Heart left ventricle (tissue), 16 donors: ENCODE data around the gene MYH15. TPM values are rescaled to one million over a fixed set of nuclear protein-coding genes. Genes with fewer than 3 reads are reported as not detected.

Experiments used
- ATAC-seq, 4 donors: fragments of 200-7000 bp; cut with Tn5 transposase; one replicate each; pipeline ENCODE4 v1.9.1; 2020 to 2022; ENCODE audit warnings: moderate library complexity in 4 of 4, mild to moderate bottlenecking in 3 of 4, moderate number of reproducible peaks in 1 of 4
- DNase-seq, 5 donors: peaks; one replicate each; pipeline ENCODE4 v3.0.0-alpha.2; 2020
- H3K27ac ChIP-seq, 12 donors: fragments of 200-600 bp; sonication (generic) in 4 of 12; one replicate each; pipeline versions ENCODE4 v1.5.0 to v1.8.0; 2016 to 2022; ENCODE audit warnings: mild to moderate bottlenecking in 2 of 12
- H3K27me3 ChIP-seq, 9 donors: fragments of 200-600 bp; sonication (generic) in 2 of 9; one replicate each; pipeline versions ENCODE4 v1.5.1 to v1.8.0; 2016 to 2022; ENCODE audit warnings: mild to moderate bottlenecking in 3 of 9
- H3K36me3 ChIP-seq, 9 donors: fragments of 200-600 bp; sonication (generic) in 2 of 9; one replicate each; pipeline versions ENCODE4 v1.5.0 to v1.8.0; 2018 to 2022; ENCODE audit warnings: mild to moderate bottlenecking in 2 of 9
- H3K4me1 ChIP-seq, 12 donors: fragments of 200-600 bp; sonication (generic) in 4 of 12; one replicate each; pipeline versions ENCODE4 v1.5.0 to v1.8.0; 2016 to 2022; ENCODE audit warnings: mild to moderate bottlenecking in 3 of 12
- H3K4me3 ChIP-seq, 12 donors: fragments of 200-600 bp; sonication (generic) in 4 of 12; one replicate each; pipeline versions ENCODE4 v1.5.0 to v1.8.0; 2017 to 2022; ENCODE audit warnings: mild to moderate bottlenecking in 9 of 12, moderate library complexity in 4 of 12
- H3K9me3 ChIP-seq, 12 donors: fragments of 200-600 bp; sonication (generic) in 4 of 12; one replicate each; pipeline versions ENCODE4 v1.5.0 to v1.8.0; 2016 to 2022; ENCODE audit warnings: mild to moderate bottlenecking in 1 of 12
- POLR2A ChIP-seq, 2 donors: fragments of 450-650 bp; IDR thresholded peaks; one replicate each; pipeline ENCODE4 v1.6.1; 2017; ENCODE audit warnings: antibody characterized with exemption in 2 of 2, mild to moderate bottlenecking in 2 of 2, moderate library complexity in 2 of 2
- WGBS, 4 donors: extraction: QIAGEN DNeasy Blood & Tissue Kit in 2 of 4; methylation state at CpG; one replicate each; pipeline versions ENCODE4 v1.1.5 to v1.1.7; 2013 to 2018; 5-methylcytosine and 5-hydroxymethylcytosine counted together
- intact Hi-C, 10 donors: fragments of 100-400 bp; cut with DNase I; formaldehyde crosslinking; loops; one replicate each; pipeline versions ENCODE4 v1.11.1 to v1.14.2; 2022
- polyA plus RNA-seq, 2 donors: library from polyadenylated mRNA; stranded (reverse); fragments of 200-250 nt; gene quantifications; one replicate each; pipeline ENCODE4 v1.2.3, GENCODE V29; 2013
- total RNA-seq, 9 donors: library from RNA; depleted of rRNA in 2 of 9; stranded (reverse); fragments of >200 nt in 2 of 9; fragmentation: NEBNext Ultra II Directional in 3 of 9; extraction: Animal tissue kit (Norgen Biotek cat#: 25700) in 3 of 9; gene quantifications; one replicate each; pipeline versions ENCODE4 v1.1.0 to v1.2.4, GENCODE V29; 2016 to 2023
- TF ChIP-seq, protein P1 (sequence below), 12 donors: fragments of 200-600 bp; sonication (generic) in 4 of 12; IDR thresholded peaks; one replicate each; pipeline versions ENCODE4 v1.5.0 to v1.8.0; 2018 to 2022; ENCODE audit warnings: antibody characterized with exemption in 12 of 12, mild to moderate bottlenecking in 5 of 12
- donor health status: ischemic (EF 13 %, LVEDD 7.1; RV severe dilation, severe dysfunction).
- donor health status: healthy with polysubstance abuse.
- donor health status: DM: no; HTN: yes; CAD: no.
- donor health status: DM: no; HTN: no; CAD: no.
- donor health status: ischemic (EF 25% LVEDD 6.9; RV normal size, moderate dysfunction).
- donor health status: ischemic (EF 25% LVEDD 5.7; RV mildly dilated, moderate dysfunction).
- donor health status: healthy.
- donor health status: DM: yes; HTN: yes; CAD: no.
- donor health status: ischemic (EF 35%, LVEDD 5.7; RV mildly dilated, moderate dysfunction).
- donor health status: nonischemic (EF 11% LVEDD 7.7; RV severe dilation, severe dysfunction).
- donor health status: DM: yes; HTN: yes; CAD: no.
- donor health status: PGD.
- donor health status: ischemic (EF 29% LVEDD 5.4; RV normal size, mild dysfunction).
- donor health status: nonischemic (EF 23%, LVEDD 6.1; RV moderate dilation, normal function).

The MYH15 gene
- total and polyA plus RNA-seq, 11 donors: 0.08 to 1.2 (median 0.27) TPM

GRCh38 chr3:108394016-108394415, 116.4 kb downstream of the MYH15 start:
- 85 to 98% (median 95%) methylated on average over 2 of the region's 2 CpGs for WGBS, 4 donors
- Histone ChIP-seq H3K4me3 (no peak overlapping the region), H3K27ac (no peak overlapping the region), H3K36me3 (no peaks in the 10 kb centered on the region), H3K27me3 (no peaks in the 10 kb centered on the region), H3K9me3 (no peaks in the 10 kb centered on the region), H3K4me1 (no peaks in the 10 kb centered on the region)
- intact Hi-C loops: no loop called here
- ATAC-seq: no peak
- TF ChIP-seq, protein P1, sequence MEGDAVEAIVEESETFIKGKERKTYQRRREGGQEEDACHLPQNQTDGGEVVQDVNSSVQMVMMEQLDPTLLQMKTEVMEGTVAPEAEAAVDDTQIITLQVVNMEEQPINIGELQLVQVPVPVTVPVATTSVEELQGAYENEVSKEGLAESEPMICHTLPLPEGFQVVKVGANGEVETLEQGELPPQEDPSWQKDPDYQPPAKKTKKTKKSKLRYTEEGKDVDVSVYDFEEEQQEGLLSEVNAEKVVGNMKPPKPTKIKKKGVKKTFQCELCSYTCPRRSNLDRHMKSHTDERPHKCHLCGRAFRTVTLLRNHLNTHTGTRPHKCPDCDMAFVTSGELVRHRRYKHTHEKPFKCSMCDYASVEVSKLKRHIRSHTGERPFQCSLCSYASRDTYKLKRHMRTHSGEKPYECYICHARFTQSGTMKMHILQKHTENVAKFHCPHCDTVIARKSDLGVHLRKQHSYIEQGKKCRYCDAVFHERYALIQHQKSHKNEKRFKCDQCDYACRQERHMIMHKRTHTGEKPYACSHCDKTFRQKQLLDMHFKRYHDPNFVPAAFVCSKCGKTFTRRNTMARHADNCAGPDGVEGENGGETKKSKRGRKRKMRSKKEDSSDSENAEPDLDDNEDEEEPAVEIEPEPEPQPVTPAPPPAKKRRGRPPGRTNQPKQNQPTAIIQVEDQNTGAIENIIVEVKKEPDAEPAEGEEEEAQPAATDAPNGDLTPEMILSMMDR (IDR thresholded peaks at IDR 0.05): no peak
- TF ChIP-seq POLR2A (IDR thresholded peaks at IDR 0.05): no peak
- DNase-seq: no peak

DNA sequence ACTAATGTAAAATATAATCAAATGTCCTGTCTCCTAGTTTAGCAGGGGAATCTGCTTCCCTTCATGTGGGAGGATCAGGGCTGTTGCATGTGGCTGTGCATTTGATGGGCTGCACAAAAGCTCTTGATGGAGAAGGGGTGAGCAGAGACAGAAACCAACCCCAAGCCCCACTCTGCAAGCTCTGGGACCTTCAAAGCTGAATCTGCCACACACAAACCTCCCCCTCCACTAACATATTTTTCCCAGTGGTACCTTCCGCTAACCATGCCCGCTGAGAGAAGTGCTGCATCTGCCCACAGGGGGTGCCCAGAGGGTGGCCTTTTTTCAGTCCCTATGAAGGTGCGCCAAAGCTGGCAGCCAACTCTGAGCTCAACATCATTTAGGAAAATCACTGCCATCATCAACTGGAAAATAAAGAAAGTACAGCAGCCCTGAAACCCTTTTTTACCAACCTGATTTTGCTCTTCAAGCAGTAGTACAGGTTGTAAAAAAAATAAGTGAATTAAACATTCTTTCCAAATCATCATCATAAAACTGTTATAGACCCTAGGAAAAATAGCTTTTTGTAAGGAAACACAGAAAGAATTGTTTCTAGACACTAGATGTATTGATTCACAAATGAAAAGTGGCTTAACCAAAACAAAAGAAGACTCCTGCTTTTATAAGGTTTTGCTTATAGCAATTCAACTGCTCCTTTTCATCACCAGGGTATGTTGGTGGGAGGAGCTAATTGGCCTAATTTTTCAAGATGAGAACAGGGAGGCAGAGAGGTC, 117.1 kb downstream of the MYH15 start:
- H3K27me3 ChIP-seq: no peaks in the 10 kb centered on the region
- no peak for DNase-seq
- intact Hi-C loops: no loop called here
- TF ChIP-seq, protein P1 (IDR thresholded peaks at IDR 0.05): no peak
- TF ChIP-seq POLR2A (IDR thresholded peaks at IDR 0.05): no peak
- ATAC-seq: no peak
- no peaks in the 10 kb centered on the region for H3K9me3 ChIP-seq
- H3K36me3 ChIP-seq: no peaks in the 10 kb centered on the region
- no peaks in the 10 kb centered on the region for H3K4me1 ChIP-seq
- WGBS, 4 donors: 62 to 100% (median 63%) methylated on average over 2 to 3 of the region's 3 CpGs
- no peak overlapping the region for H3K4me3 ChIP-seq
- H3K27ac ChIP-seq: no peak overlapping the region

GRCh38 chr3:108391917-108392593, 118.3 kb downstream of the MYH15 start:
- Histone ChIP-seq H3K36me3 (no peaks in the 10 kb centered on the region), H3K27me3 (no peaks in the 10 kb centered on the region), H3K4me1 (no peaks in the 10 kb centered on the region), H3K27ac (no peak overlapping the region), H3K9me3 (no peaks in the 10 kb centered on the region), H3K4me3 (no peak overlapping the region)
- intact Hi-C loops: no loop called here
- ATAC-seq: no peak
- 72 to 82% (median 78%) methylated on average over 3 of the region's 3 CpGs for WGBS, 4 donors
- no peak for TF ChIP-seq POLR2A (IDR thresholded peaks at IDR 0.05)
- TF ChIP-seq, protein P1 (IDR thresholded peaks at IDR 0.05): no peak
- DNase-seq: no peak

GRCh38 chr3:108389372-108389771, 121.0 kb downstream of the MYH15 start:
- DNase-seq (no peak), ATAC-seq (no peak)
- intact Hi-C loops: no loop called here
- Histone ChIP-seq H3K4me3 (no peak overlapping the region), H3K4me1 (no peaks in the 10 kb centered on the region), H3K27ac (no peak overlapping the region), H3K27me3 (no peaks in the 10 kb centered on the region), H3K36me3 (no peaks in the 10 kb centered on the region), H3K9me3 (no peaks in the 10 kb centered on the region)
- TF ChIP-seq, protein P1 (IDR thresholded peaks at IDR 0.05): no peak
- no peak for TF ChIP-seq POLR2A (IDR thresholded peaks at IDR 0.05)
- 60 to 71% (median 63%) methylated on average over 1 of the region's 1 CpG for WGBS, 4 donors
